ENCODE results near the gene NUDT8. TPM values are rescaled to one million over a fixed set of nuclear protein-coding genes. Genes with fewer than 3 reads are reported as not detected.

The NUDT8 gene
- total RNA-seq, 2 experiments from 2014 or later = 18.6 to 20.1 TPM

GRCh38 chr11:67581469-67581868 is 48.3 kb downstream of the NUDT8 start:
- no peak for ATAC-seq
- H3K27me3 Mint-ChIP-seq (ENCODE audit: low read depth) = peaks cover 28% of the 10 kb centered on the region
- H3K27ac Mint-ChIP-seq = no peak overlapping the region
- POLR2A ChIA-PET = no interaction called here
- CTCF ChIA-PET = interaction anchor here (5.7 kb wide), 1 partner anchor 48 kb away, joined by 20 read pairs; the partner anchor contains the start of gene NUDT8
- peaks cover 47% of the 10 kb centered on the region for H3K4me1 Mint-ChIP-seq (ENCODE audit: low read depth)
- peaks cover 22% of the 10 kb centered on the region for H3K36me3 Mint-ChIP-seq (ENCODE audit: low read depth)
- H3K9me3 Mint-ChIP-seq (ENCODE audit: insufficient read depth) = no peaks in the 10 kb centered on the region
- DNase-seq = no peak
- H3K4me3 Mint-ChIP-seq = no peak overlapping the region

GRCh38 chr11:67577951-67578350 is 51.8 kb downstream of the NUDT8 start:
- ATAC-seq (no peak), DNase-seq (no peak)
- H3K36me3 Mint-ChIP-seq (ENCODE audit: low read depth) = no peaks in the 10 kb centered on the region
- peaks cover 35% of the 10 kb centered on the region for H3K27me3 Mint-ChIP-seq (ENCODE audit: low read depth)
- POLR2A ChIA-PET = no interaction called here
- H3K27ac Mint-ChIP-seq = no peak overlapping the region
- H3K9me3 Mint-ChIP-seq (ENCODE audit: insufficient read depth) = no peaks in the 10 kb centered on the region
- CTCF ChIA-PET = interaction anchor here (2.5 to 5.7 kb wide), 2 partner anchors 11 to 52 kb away, joined by 9 to 20 read pairs; partner anchors contain the start of gene NUDT8
- H3K4me3 Mint-ChIP-seq = no peak overlapping the region
- peaks cover 21% of the 10 kb centered on the region for H3K4me1 Mint-ChIP-seq (ENCODE audit: low read depth)

Other genes starting within 250 kb of the NUDT8 start
- gene RAD9A, start 238.0 kb downstream of the NUDT8 start, total RNA-seq = 10 to 100 TPM; 59.5 to 60.4 TPM
- gene PPP1CA, start 228.1 kb downstream of the NUDT8 start, total RNA-seq = 100 to 1,000 TPM; 429 to 434 TPM
- gene TBC1D10C, start 225.9 kb downstream of the NUDT8 start, total RNA-seq = 100 to 1,000 TPM; 345 to 352 TPM
- gene CARNS1, start 214.3 kb downstream of the NUDT8 start, total RNA-seq = 1 to 10 TPM; 4.8 to 4.9 TPM
- gene RPS6KB2, start 201.4 kb downstream of the NUDT8 start, total RNA-seq = 10 to 100 TPM; 64.0 to 66.9 TPM
- 100 to 1,000 TPM; 445 to 447 TPM for gene PTPRCAP, start 192.3 kb downstream of the NUDT8 start, total RNA-seq
- 100 to 1,000 TPM; 157 to 169 TPM for gene CORO1B, start 186.5 kb downstream of the NUDT8 start, total RNA-seq
- gene GPR152, start 177.2 kb downstream of the NUDT8 start, total RNA-seq = not detected
- gene CABP4, start 174.6 kb downstream of the NUDT8 start, total RNA-seq = 1 to 10 TPM; 1.6 to 1.9 TPM
- 10 to 100 TPM; 39.6 to 42.5 TPM for gene TMEM134, start 160.7 kb downstream of the NUDT8 start, total RNA-seq
- 100 to 1,000 TPM; 156 to 163 TPM for gene AIP, start 146.9 kb downstream of the NUDT8 start, total RNA-seq
- 100 to 1,000 TPM; 110 to 117 TPM for gene PITPNM1, start 124.6 kb downstream of the NUDT8 start, total RNA-seq
- gene CDK2AP2, start 121.8 kb downstream of the NUDT8 start, total RNA-seq = 100 to 1,000 TPM; 168 to 175 TPM
- gene CABP2, start 106.5 kb downstream of the NUDT8 start, total RNA-seq = not detected
- 100 to 1,000 TPM; 330 to 337 TPM for gene GSTP1, start 46.1 kb downstream of the NUDT8 start, total RNA-seq
- gene NDUFV1, start 23.0 kb downstream of the NUDT8 start, total RNA-seq = 100 to 1,000 TPM; 250 to 258 TPM
- gene TBX10, start 9.8 kb upstream of the NUDT8 start, total RNA-seq = not detected
- gene ACY3, start 20.8 kb upstream of the NUDT8 start, total RNA-seq = under 1 TPM; 0.61 to 0.73 TPM
- not detected for gene ALDH3B2, start 44.7 kb upstream of the NUDT8 start, total RNA-seq